OCI-LY7 (cell line): ENCODE data around the gene UGP2.

Experiments
- CTCF ChIP-seq: fragments of 200-600 bp; sonication (generic); conservative IDR thresholded peaks from 2 replicates; pipeline ENCODE4 v1.5.1; 2014; ENCODE audit warnings: mild to moderate bottlenecking, antibody characterized with exemption, low read length, moderate library complexity, mixed read lengths
- EZH2phosphoT487 ChIP-seq: fragments of 200-600 bp; sonication (generic); IDR thresholded peaks from 2 replicates; pipeline ENCODE4 v1.6.1; 2018; ENCODE audit warnings: low read depth, borderline replicate concordance, mild to moderate bottlenecking, mixed run types, antibody characterized with exemption, low read length, moderate library complexity, mixed read lengths

DNA sequence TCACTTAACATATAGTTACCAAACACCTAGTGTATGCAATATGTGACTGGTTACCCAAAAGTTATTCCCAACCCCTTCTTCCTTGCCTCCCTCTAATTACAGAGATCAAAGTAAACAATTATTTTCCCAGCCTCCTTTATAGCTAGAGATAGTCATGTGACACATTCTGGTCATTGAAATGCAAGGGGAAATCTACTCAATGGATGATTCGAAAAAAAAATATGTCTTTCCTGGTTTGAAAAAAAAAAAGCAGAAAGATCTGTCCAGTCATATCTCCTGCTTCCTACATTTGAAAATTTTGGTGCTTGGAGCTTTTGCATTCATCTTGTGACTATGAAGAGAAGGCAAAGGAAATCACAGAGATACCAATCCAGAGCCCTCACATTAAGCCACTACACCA, 27.6 kb upstream of the UGP2 start:
- TF ChIP-seq CTCF (no peak), EZH2phosphoT487 (no peak)
